ENCODE results near the gene DUS2.
"Not testable (repeated sequence)": the region's sequence is repeated elsewhere in the genome, so short reads cannot be mapped to it uniquely, and the experiment has no call there.

The DUS2 gene

DNA sequence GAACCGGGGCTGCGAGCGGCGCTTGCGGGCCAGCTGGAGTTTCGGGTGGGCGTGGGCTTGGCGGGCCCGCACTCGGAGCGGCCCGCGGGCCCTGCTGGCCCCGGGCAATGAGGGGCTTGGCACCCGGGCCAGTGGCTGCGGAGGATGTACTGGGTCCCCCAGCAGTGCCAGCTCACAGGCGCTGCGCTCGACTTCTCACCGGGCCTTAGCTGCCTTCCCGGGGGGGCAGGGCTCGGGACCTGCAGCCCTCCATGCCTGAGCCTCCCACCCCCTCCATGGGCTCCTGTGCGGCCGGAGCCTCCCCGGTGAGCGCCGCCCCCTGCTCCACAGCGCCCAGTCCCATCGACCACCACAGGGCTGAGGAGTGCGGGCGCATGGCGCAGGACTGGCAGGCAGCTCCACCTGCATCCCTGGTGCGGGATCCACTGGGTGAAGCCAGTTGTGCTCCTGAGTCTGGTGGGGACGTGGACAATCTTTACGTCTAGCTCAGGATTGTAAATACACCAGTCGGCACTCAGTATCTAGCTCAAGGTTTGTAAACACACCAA lies 24.8 kb upstream of the DUS2 start:
- DNase-seq: not testable (repeated sequence)

DNA sequence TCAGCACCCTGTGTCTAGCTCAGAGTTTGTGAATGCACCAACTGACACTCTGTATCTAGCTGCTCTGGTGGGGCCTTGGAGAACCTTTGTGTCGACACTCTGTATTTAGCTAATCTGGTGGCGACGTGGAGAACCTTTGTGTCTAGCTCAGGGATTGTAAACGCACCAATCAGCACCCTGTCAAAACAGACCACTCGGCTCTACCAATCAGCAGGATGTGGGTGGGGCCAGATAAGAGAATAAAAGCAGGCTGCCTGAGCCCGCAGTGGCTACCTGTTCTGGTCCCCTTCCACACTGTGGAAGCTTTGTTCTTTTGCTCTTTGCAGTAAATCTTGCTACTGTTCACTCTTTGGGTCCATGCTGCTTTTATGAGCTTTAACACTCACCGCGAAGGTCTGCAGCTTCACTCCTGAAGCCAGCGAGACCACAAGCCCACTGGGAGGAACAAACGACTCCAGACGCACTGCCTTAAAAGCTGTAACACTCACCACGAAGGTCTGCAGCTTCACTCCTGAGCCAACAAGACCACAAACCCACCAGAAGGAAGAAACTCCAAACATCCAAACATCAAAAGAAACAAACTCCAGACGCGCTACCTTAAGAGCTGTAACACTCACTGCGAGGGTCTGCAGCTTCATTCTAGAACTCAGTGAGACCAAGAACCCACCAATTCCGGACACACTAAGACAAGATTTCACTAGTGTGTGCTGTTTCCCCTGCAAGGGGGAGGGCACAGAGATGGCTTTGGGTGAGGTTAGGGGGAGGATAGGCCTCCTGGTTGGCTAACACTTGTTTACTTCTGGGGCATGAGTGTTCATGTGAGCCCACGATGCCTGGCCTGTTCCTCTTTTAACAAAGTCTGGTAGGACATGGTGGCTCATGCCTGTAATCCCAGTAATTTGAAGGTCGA lies 24.1 kb upstream of the DUS2 start, which contains the start of gene DPEP2:
TSS of gene DPEP2 (minus strand) at position 706 of the 910 bp plus-strand sequence. CDS start 6,272 bp downstream, outside the sequence.
- DNase-seq: not testable (repeated sequence)

DNA sequence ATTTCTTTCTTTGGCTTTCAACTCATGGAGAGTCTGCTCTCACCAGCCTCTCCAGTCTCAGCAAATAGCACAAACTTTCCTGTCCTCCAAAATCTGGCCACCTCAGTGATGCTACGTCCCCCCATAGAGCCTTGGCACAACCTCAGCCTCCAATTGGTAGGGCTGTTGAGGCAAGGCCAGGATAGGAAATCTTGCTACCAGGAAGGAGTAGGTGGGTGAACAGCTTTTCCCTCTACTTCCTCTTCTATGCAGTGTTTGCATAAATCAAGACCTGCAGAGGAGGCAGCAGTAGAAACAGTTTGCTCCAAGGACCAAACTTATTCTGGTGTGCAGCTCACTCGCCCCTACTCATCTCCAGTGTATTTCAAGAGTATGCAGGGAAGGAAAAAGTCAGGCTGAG lies 23.1 kb upstream of the DUS2 start:
- DNase-seq: no peak

DNA sequence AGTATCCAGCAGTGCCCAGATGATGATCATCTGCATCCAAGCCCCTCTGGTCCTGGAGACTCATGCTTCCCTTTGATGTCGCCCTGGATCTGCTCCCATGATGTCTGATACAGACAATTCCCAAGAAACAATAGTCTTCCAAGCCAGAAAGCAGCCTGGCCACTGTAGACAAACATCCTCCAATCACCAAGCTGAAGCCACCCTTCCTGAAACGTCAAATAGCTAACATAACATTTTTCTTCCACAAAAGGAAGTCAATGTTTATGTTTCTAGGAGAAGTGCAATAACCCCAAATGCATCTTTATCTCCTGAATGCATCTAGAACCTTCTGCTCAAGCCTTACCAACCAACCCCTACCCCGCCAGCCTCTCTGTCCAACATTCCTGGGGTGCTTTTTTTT lies 22.6 kb upstream of the DUS2 start:
- DNase-seq: no peak

DNA sequence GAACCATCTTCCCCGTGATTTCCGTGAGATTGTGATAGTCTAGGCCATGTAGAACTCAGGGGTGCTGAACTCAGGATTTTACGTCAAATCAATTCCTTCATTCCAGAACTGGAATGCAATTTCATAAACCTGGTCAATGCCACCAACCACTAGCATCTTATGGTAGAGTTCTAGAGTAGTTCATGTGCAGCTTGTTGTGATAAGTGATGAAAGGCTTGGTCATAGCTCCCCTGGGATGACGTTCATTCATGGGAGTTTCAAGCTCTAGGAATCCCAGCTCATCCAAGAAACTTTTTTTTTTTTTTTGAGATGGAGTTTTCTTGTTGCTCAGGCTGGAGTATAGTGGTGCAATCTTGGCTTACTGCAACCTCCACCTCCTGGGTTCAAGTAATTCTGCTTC lies 20.1 kb upstream of the DUS2 start:
- DNase-seq: no peak

DNA sequence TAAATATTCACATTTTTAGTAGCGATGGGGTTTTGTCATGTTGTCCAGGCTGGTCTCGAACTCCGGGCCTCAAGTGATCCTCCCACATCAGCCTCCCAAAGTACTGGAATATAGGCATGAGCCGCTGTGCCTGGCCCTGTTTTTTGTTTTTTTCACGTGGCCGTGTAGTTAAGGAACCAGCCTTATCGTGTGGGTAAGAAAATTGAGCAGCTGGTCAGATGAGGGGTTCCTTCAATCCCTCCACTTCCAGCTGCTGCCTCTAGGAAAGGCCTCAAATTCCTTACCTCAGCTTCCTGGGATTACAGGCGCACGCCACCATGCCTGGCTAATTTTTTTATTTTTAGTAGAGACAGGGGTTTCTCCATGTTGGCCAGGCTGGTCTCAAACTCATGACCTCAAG lies 17.9 kb upstream of the DUS2 start:
- DNase-seq: no peak

DNA sequence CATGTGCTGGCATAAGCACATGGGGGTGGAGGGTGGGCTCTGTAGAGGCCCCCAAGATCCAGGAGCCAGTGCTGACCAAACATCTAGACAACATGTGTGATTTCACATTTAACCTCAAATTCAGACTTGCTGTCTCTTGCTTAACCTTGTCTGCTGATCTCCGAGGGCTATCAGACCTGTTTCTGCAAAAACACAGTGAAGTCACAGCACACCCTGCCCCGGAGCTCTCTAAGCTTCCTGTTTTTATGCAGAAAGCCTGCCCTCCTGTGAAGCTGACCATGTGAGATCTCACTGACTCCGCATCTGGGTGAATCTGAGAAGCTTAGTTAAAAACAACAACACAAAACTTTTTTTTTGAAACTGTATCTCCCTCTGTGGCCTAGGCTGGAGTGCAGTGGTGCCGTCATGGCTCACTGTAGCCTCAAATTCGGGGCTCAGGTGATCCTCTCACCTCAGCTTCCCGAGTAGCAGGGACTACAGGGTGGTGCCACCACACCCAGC lies 17.2 kb upstream of the DUS2 start:
- DNase-seq: no peak

DNA sequence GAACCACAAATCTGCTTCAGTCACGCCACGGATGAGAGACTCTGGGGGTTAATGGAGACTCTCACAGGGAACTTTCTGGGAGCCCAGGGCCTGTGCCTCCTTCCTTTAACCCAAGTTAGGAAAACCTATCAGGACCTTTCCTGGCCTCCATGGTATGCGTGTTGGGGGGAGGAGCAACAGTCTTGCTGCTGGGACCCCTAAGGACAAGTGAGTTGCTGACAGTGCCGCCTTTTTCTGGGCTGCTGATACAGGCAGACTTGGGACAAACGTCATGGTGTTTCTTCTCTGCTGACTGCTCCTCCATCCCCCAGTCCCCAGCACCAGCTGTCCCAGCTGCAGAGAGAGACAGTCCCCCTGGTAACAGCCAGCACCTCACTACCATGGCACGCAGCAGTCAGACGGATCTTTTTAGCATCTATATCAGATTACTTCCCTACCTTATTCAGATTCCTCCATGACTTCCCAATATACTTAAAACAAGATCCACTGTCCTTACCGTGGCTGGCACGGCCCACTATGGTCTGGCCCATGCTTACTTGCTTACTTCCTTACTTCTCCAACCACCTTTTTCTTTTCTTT lies 13.8 kb upstream of the DUS2 start:
- no peak for DNase-seq

DNA sequence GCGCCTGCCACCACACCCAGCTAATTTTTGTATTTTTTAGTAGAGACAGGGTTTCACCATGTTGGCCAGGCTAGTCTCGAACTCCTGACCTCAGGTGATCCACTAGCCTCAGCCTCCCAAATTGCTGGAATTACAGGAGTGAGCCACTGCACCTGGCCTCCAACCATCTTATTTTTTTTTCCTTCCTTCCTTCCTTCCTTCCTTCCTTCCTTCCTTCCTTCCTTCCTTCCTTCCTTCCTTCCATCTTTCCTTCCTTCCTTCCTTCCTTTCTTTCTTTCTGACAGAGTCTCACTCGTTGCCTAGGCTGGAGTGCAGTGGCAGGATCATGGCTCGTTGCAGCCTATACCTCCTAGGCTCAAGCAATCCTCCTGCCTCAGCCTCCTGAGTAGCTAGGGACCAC lies 13.2 kb upstream of the DUS2 start:
- DNase-seq: not testable (repeated sequence)

DNA sequence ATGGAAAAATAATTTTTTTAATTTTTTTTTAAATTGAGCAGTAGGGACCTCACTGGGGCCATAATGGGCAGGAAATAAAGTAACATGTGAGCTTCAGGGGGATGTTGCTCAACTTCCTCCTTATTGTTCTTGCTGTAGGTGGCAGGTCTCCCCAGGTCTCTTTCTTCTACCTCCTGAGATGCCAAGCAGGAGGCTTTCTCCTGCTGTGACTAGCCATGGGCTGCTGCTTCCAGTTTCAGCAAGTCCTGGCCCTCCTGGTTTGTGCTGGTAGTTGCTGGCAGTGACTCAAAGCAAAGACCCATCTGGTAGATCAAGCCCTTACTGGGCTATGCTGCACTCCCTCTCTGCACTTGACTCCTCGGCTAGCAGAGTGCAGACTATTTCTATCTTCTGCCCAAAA lies 9.6 kb upstream of the DUS2 start:
- no peak for DNase-seq

DNA sequence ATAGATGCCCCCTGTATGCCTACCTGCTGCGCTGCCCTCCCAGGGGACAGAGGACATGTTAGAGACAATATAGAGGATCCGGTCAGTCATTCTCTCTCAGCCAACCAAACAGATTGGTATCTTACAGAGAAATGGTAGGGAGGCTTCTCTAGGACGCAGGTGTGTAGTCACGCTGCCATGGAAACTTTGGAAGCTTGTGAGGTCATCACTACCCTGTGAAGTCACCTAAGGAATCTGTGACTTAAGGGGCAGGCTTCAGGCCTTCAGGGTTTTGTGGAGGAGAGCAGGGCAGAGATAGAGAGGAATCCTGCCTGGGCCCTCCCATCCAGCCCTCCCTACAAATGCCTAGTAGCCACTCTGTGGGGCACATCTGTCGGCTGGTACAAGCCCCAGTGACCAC lies 7.4 kb upstream of the DUS2 start, which contains the start of gene DPEP2NB:
TSS of gene DPEP2NB (minus strand) at position 231 of the 400 bp plus-strand sequence. CDS start at position 90, 141 bp downstream.
- DNase-seq: no peak

DNA sequence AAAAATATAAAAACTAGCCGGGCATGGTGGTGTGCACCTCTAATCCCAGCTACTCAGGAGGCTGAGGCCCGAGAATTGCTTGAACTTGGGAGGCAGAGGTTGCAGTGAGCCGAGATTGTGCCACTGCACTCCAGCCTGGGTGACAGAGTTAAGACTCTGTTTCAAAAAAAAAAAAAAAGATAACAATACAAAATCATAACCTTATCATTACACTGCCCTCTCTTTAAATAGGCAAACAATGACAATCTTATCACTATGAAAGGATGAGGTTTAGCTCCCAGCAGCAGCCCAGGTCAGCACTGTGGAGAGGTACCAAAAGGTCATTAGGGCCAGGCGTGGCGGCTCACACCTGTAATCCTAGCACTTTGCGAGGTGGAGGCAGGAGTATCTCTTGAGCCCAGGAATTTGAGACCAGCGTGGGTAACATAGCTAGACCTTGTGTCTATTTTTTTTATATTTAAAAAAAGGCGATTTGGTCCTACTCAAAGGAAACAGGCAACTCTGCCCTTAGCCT lies 3.9 kb upstream of the DUS2 start:
- no peak for DNase-seq

DNA sequence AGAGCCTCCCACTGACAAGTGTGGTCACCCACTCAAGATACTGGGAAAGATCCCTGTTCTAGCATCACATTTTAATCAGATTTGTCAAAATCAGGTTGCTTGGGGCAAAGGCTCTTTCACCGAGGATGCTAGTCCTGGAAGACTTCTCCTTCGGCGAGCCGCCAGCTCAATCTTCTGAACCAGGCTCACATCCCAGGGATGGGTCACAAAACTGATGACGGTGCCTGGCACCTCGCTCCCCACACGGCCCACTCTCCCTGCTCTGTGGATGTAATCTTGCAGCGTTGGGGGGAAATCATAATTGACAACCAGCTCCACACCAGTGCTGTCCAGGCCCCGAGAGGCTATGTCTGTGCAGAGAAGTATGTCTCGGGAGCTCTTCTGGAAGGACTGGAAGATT lies 1.6 kb upstream of the DUS2 start:
- DNase-seq: no peak

DNA sequence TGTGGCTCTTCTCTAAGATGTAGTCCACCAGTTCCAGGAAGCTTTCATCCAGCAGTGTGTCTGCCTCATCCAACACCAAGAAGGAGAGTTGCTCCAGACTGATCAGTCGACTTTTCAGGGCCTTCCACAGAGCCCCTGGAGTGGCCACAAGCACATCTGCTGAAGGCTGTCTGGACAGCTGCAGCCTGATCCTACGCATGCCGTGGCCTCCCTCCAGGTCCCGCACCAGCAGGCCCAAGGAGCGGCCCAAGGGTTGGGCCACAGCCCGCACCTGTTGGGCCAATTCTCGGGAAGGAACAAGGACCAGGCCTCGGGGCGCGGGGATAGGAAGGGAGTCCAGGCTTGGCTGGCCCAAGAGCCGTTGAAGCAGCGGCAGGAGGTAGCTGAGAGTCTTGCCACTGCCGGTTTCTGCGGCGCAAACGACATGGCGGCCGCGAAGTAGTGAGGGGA lies 781 bp upstream of the DUS2 start:
- DNase-seq: no peak

DNA sequence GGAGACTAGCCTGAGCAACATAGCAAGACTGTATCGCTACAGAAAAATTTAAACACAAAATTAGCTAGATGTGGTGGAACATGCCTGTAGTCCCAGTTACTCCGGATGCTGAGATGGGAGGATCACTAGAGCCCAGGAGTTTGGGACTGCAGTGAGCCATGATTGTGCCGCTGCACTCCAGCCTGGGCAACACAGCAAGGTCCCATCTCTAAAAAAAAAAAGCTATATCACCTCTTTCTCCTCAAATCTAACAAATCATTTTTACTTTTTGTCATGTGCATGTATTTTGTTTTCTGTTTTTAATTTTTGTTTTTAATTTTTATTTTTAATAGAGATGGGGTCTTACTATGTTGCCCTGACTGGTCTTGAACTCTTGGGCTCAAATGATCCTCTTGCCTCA lies 5.9 kb downstream of the DUS2 start:
- no peak for DNase-seq

DNA sequence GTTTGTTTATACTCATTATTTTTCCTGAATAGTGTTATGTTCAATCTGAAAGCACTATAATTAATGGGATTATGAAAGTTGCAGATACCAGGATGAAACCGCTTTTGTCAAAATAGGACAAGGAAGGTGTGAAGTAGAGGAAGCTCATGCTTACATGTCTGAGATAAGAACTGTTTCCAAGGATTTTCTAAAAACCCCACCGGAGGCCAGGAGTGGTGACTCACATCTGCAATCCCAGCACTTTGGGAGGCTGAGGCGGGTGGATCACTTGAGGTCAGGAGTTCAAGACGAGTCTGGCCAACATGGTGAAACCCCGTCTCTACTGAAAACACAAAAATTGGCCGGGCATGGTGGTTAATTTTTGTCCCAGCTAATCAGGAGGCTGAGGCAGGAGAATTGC lies 7.0 kb downstream of the DUS2 start:
- not testable (repeated sequence) for DNase-seq

DNA sequence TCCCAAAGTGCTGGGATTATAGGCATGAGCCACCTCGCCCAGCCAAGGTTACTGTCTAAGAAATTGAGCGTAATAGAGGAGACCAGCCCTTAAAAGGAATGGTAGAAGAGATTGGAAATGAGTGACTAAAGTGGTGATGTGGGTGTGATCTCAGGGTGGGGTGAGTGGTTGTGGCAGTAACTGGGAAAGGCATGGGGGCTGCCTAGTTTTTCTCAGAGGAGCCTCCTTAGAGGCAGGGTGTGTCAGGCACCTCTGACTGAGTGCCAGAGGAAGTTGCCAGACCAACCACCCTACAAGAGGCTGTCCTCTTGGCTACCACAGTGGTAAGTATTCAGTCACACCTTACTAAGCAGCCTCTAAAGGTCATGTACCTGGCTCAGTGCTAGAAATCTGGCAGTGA lies 8.9 kb downstream of the DUS2 start:
- DNase-seq: no peak

DNA sequence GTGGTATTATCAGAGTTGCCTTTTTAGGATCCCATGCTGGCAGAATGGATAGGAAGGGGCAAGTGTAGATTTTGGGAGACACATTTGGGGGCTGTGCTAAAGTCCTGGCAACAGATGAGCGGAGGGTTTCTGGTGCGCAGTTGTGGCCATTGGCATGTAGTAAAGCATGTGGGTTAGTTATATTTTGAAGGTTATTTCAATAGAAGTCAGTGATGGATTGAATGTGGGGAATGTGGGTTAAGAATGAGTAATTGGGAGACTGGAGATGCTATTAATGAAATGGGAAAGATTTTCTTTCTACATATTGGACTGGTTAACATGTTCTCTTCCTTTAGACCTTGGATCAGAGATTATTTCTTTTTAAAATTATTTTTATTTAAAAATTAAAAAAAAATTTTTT lies 10.0 kb downstream of the DUS2 start:
- no peak for DNase-seq

DNA sequence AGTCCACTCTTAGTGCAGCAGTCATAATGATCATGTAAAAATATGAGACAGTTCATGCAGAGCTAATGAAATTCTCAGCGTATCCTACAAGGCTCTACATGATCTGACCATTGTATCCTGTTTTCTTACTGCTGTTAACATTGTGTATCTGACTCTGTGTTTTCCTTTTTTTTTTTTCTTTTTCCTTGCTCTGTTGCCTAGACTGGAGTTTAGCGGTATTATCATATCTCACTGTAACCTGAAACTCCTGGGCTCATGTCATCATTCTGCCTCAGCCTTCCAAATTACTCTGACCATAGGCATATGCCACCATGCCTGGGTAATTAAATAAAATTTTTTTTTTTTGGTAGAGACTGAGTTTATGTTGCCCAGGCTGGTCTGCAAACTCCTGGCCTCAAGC lies 12.1 kb downstream of the DUS2 start:
- DNase-seq: no peak

DNA sequence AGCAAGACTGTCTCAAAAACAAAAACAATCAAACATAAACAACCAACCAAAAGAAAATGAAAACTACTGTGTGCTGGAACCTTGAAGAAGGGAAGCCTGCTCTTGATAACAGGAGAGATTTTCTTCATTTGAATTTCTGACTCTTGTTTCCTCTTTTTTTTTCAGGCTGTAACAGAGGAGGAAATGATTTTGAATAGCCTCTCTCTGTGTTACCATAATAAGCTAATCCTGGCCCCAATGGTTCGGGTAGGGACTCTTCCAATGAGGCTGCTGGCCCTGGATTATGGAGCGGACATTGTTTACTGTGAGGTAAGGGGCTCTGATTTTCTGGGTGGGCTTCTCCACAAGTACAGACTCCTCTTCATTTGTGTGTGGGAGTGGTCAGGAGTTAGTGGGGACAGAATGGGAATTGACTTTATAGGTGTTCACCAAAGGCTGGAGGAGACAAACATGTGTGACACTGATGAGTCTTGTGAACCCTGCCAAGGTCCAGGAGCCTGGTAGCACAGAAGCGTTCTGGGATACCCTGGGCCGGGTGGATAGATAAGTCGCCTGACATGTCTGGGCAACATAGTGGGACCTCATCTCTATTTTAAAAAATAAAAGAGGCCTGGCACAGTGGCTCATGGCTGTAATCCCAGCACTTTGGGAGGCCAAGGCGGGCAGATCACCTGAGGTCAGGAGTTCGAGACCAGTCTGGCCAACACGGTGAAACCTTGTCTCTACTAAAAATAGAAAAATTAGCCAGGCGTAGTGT lies 14.9 kb downstream of the DUS2 start:
- no peak for DNase-seq

DNA sequence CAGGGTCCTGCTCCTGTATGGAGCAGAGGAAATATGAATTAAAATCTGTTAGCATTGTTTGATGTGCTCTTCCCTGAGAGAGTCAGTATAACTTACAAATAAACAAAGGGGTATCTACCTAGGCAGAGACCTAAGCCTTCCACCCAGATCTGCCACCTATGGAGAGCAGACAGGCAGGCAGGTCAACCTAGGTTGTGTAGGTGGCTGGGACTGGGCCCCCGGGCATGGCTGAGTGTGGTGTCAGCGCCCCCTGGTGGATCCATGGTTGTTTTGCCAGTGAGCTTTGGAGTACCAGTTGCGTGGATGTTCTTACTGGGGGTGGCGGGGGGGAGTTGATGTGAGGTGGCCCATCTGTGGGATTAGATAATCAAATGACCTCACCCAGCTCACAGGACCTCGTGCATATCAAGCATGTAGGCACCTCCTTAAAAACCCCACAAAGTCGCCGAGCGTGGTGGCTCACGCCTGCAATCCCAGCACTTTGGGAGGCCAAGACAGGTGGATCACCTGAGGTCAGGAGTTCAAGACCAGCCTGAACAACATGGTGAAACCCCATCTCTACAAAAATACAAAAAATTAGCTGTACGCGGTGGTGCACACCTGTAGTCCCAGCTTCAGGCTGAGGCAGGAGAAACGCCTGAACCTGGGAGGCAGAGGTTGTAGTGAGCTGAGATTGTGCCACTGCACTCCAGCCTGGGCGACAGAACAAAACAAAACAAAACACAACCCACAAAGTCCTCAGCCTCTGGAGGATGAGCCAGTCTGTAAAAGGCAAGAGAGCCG lies 17.6 kb downstream of the DUS2 start:
- DNase-seq: peak; percentile 50

Data from right kidney (tissue), 1 donor.